Peyer's patch (tissue), 4 donors: ENCODE measurements around the gene IL16. TPM values are rescaled to one million over a fixed set of nuclear protein-coding genes. Genes with fewer than 3 reads are reported as not detected.
"Not testable (repeated sequence)": the region's sequence is repeated elsewhere in the genome, so short reads cannot be mapped to it uniquely, and the experiment has no call there.

Experiments
- DNase-seq, 3 donors: peaks; one replicate each; pipeline ENCODE4 v3.0.0-alpha.2; 2017 to 2019
- H3K27ac ChIP-seq, 4 donors: fragments of 200-600 bp; sonication (generic); one replicate each; pipeline ENCODE4 v1.5.1; 2016 to 2019
- H3K27me3 ChIP-seq, 2 donors: fragments of 200-600 bp; sonication (generic); one replicate each; pipeline ENCODE4 v1.5.1; 2019
- H3K36me3 ChIP-seq, 3 donors: fragments of 200-600 bp; sonication (generic); one replicate each; pipeline ENCODE4 v1.5.1; 2016 to 2019
- H3K4me1 ChIP-seq, 4 donors: fragments of 200-600 bp; sonication (generic); one replicate each; pipeline ENCODE4 v1.5.1; 2016 to 2019
- H3K4me3 ChIP-seq, 4 donors: fragments of 200-600 bp; sonication (generic); 1 replicate in 3 of 4; 2 replicates in 1 of 4; pipeline ENCODE4 v1.5.1; 2016 to 2019; ENCODE audit warnings: mild to moderate bottlenecking in 1 of 4
- H3K9me3 ChIP-seq, 4 donors: fragments of 200-600 bp; sonication (generic); one replicate each; pipeline ENCODE4 v1.5.1; 2016 to 2019; ENCODE audit warnings: mild to moderate bottlenecking in 1 of 4
- CTCF ChIP-seq, 6 experiments: fragments of 450-650 bp in 4 of 6; fragments of 200-600 bp in 2 of 6; sonication (generic) in 1 of 6; IDR thresholded peaks; one replicate each; pipeline ENCODE4 v1.5.1; 2017 to 2019; ENCODE audit warnings: antibody characterized with exemption in 6 of 6, mild to moderate bottlenecking in 3 of 6, moderate library complexity in 1 of 6
- POLR2A ChIP-seq, 2 donors: fragments of 450-650 bp; IDR thresholded peaks; one replicate each; pipeline ENCODE4 v1.5.1; 2017; ENCODE audit warnings: antibody characterized with exemption in 2 of 2, mild to moderate bottlenecking in 2 of 2, moderate library complexity in 2 of 2
- total RNA-seq, 4 donors: library from RNA; depleted of rRNA; stranded (reverse); fragments of >200 nt; gene quantifications; one replicate each; pipeline ENCODE4 v1.1.0, GENCODE V29; 2016

The IL16 gene
- total RNA-seq, 4 donors from 2014 or later = 6.3 to 115 (median 11.6) TPM

GRCh38 chr15:81197688-81198281 is 1.1 kb downstream of the IL16 start:
- no peaks in the 10 kb centered on the region for H3K9me3 ChIP-seq
- H3K4me3 ChIP-seq = no peak overlapping the region
- no peak overlapping the region for H3K27ac ChIP-seq
- H3K4me1 ChIP-seq = no peaks in the 10 kb centered on the region
- no peaks in the 10 kb centered on the region for H3K36me3 ChIP-seq
- TF ChIP-seq CTCF (IDR thresholded peaks at IDR 0.05) (no peak), POLR2A (IDR thresholded peaks at IDR 0.05) (no peak)
- DNase-seq = no peak
- no peaks in the 10 kb centered on the region for H3K27me3 ChIP-seq

GRCh38 chr15:81199031-81199779 is 2.5 kb downstream of the IL16 start:
- no peak for DNase-seq
- no peaks in the 10 kb centered on the region for H3K27me3 ChIP-seq
- no peaks in the 10 kb centered on the region for H3K4me1 ChIP-seq
- no peak overlapping the region for H3K27ac ChIP-seq
- no peaks in the 10 kb centered on the region for H3K9me3 ChIP-seq
- no peak for TF ChIP-seq CTCF (IDR thresholded peaks at IDR 0.05)
- H3K36me3 ChIP-seq = no peaks in the 10 kb centered on the region
- no peak overlapping the region for H3K4me3 ChIP-seq

GRCh38 chr15:81206018-81206417 is 9.3 kb downstream of the IL16 start:
- DNase-seq = no peak
- H3K36me3 ChIP-seq = no peaks in the 10 kb centered on the region
- no peak for TF ChIP-seq CTCF (IDR thresholded peaks at IDR 0.05)
- no peak for TF ChIP-seq POLR2A (IDR thresholded peaks at IDR 0.05)
- no peak overlapping the region for H3K4me3 ChIP-seq
- no peaks in the 10 kb centered on the region for H3K4me1 ChIP-seq
- no peaks in the 10 kb centered on the region for H3K27me3 ChIP-seq
- no peaks in the 10 kb centered on the region for H3K9me3 ChIP-seq
- H3K27ac ChIP-seq = no peak overlapping the region

- H3K36me3 ChIP-seq, H3K4me3 ChIP-seq, DNase-seq, H3K27ac ChIP-seq, H3K4me1 ChIP-seq, H3K9me3 ChIP-seq, H3K27me3 ChIP-seq: not testable (repeated sequence)
These were observed 11.3 kb downstream of the IL16 start for GRCh38 chr15:81207987-81208386.

GRCh38 chr15:81209635-81210034 is 13.0 kb downstream of the IL16 start:
- H3K4me3 ChIP-seq = no peak overlapping the region
- TF ChIP-seq POLR2A (IDR thresholded peaks at IDR 0.05) (no peak), CTCF (IDR thresholded peaks at IDR 0.05) (no peak)
- no peaks in the 10 kb centered on the region for H3K36me3 ChIP-seq
- no peaks in the 10 kb centered on the region for H3K27me3 ChIP-seq
- DNase-seq = no peak
- no peaks in the 10 kb centered on the region for H3K4me1 ChIP-seq
- peaks cover 0 to 7% (median 3%) of the 10 kb centered on the region in 4 donors for H3K9me3 ChIP-seq
- H3K27ac ChIP-seq = no peak overlapping the region

GRCh38 chr15:81211376-81211775 is 14.7 kb downstream of the IL16 start:
- Histone ChIP-seq H3K4me1 (no peaks in the 10 kb centered on the region), H3K36me3 (no peaks in the 10 kb centered on the region), H3K4me3 (no peak overlapping the region), H3K27ac (no peak overlapping the region), H3K27me3 (no peaks in the 10 kb centered on the region), H3K9me3 (peaks cover 0 to 7% (median 3%) of the 10 kb centered on the region in 4 donors)
- TF ChIP-seq POLR2A (IDR thresholded peaks at IDR 0.05) (no peak), CTCF (IDR thresholded peaks at IDR 0.05) (no peak)
- DNase-seq = no peak
